Activated CD4-positive, CD25-positive, alpha-beta regulatory T cell treated with anti-CD3 and anti-CD28 coated beads, Interleukin-2, amount 50 U/mL, for 16 hours (primary cell): ENCODE data around the gene FDXACB1.

ENCODE experiments used
- DNase-seq: peaks from one replicate; pipeline ENCODE4 v3.0.0-alpha.2; 2020; ENCODE audit warnings: low read depth, low spot score

The FDXACB1 gene

GRCh38 chr11:111878849-111879636 lies at the start of gene FDXACB1, which contains the start of gene CFAP68:
Gene FDXACB1, minus strand, starts transcription at chr11:111879165. Its CDS starts 33 bp downstream, at chr11:111879132.
Gene CFAP68, plus strand, starts transcription at chr11:111879541. Its CDS starts 20 bp downstream, at chr11:111879561.
- DNase-seq, result peak; percentile 92

- peak; percentile 89 for DNase-seq
These were observed 47.8 kb upstream of the FDXACB1 start for GRCh38 chr11:111926505-111927391.

GRCh38 chr11:111925953-111926352 lies 47.0 kb upstream of the FDXACB1 start:
- no peak for DNase-seq

GRCh38 chr11:111923951-111924350 lies 45.0 kb upstream of the FDXACB1 start:
- no peak for DNase-seq

- DNase-seq, result no peak
These were observed 44.4 kb upstream of the FDXACB1 start for GRCh38 chr11:111923351-111923788.

- DNase-seq, result no peak
These were observed 43.8 kb upstream of the FDXACB1 start for GRCh38 chr11:111922803-111923202.

GRCh38 chr11:111921541-111922230 lies 42.7 kb upstream of the FDXACB1 start:
- no peak for DNase-seq

GRCh38 chr11:111920908-111921307 lies 41.9 kb upstream of the FDXACB1 start:
- DNase-seq, result no peak

- no peak for DNase-seq
These were observed 39.7 kb upstream of the FDXACB1 start, which contains the start of gene C11orf52 for GRCh38 chr11:111918390-111919256. Gene C11orf52, plus strand, starts transcription at chr11:111918913. Its CDS starts 60 bp downstream, at chr11:111918973.

- no peak for DNase-seq
These were observed 38.8 kb upstream of the FDXACB1 start for GRCh38 chr11:111917788-111918187.

- no peak for DNase-seq
These were observed 38.3 kb upstream of the FDXACB1 start for GRCh38 chr11:111917312-111917711.

GRCh38 chr11:111916768-111917167 lies 37.8 kb upstream of the FDXACB1 start:
- DNase-seq, result no peak

GRCh38 chr11:111913997-111914396 lies 35.0 kb upstream of the FDXACB1 start:
- no peak for DNase-seq

GRCh38 chr11:111913031-111913861 lies 34.3 kb upstream of the FDXACB1 start:
- no peak for DNase-seq

- no peak for DNase-seq
These were observed 33.6 kb upstream of the FDXACB1 start, which contains the start of gene HSPB2 for GRCh38 chr11:111912535-111912934. Gene HSPB2, plus strand, starts transcription at chr11:111912734. Its CDS starts 96 bp downstream, at chr11:111912830.

GRCh38 chr11:111911563-111912401 lies 32.8 kb upstream of the FDXACB1 start, which contains the start of gene CRYAB:
Gene CRYAB, minus strand, starts transcription at chr11:111911770. Its CDS starts 46 bp downstream, at chr11:111911724.
- no peak for DNase-seq

- DNase-seq, result no peak
These were observed 32.0 kb upstream of the FDXACB1 start for GRCh38 chr11:111910676-111911562.

GRCh38 chr11:111909378-111909777 lies 30.4 kb upstream of the FDXACB1 start:
- no peak for DNase-seq
